GM21360 (cell line): ENCODE measurements around the gene ASS1.

Experiments
- ATAC-seq: cut with Tn5 transposase; IDR thresholded peaks from one replicate; pipeline ENCODE4 v1.9.1; 2021; ENCODE audit warnings: mild to moderate bottlenecking, moderate library complexity; ENCODE audit not compliant: unreplicated experiment

ASS1 gene

GRCh38 chr9:130493021-130493420 lies 48.3 kb downstream of the ASS1 start:
- ATAC-seq = no peak

- ATAC-seq = no peak
Measured at GRCh38 chr9:130493476-130493875, 48.7 kb downstream of the ASS1 start.

DNA sequence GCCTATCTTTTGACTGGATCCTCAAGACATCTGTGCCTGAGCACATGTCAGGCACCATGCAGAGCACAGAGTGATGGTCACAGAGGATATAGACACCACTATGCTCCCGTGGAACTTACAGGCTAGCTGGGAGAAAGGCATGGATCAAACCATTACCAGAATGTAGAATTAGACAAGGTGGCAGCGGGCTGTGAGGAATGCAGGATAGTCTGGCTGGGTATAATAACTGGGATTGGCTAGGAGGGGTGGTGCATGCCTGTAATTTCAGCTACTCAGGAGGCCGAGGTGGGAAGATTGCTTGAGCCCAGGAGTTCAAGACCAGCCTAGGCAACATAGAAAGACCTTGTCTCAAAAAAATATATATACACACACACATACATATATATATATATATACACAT lies 50.3 kb downstream of the ASS1 start:
- no peak for ATAC-seq

- ATAC-seq = no peak
Measured at GRCh38 chr9:130497139-130497538, 52.4 kb downstream of the ASS1 start.

DNA sequence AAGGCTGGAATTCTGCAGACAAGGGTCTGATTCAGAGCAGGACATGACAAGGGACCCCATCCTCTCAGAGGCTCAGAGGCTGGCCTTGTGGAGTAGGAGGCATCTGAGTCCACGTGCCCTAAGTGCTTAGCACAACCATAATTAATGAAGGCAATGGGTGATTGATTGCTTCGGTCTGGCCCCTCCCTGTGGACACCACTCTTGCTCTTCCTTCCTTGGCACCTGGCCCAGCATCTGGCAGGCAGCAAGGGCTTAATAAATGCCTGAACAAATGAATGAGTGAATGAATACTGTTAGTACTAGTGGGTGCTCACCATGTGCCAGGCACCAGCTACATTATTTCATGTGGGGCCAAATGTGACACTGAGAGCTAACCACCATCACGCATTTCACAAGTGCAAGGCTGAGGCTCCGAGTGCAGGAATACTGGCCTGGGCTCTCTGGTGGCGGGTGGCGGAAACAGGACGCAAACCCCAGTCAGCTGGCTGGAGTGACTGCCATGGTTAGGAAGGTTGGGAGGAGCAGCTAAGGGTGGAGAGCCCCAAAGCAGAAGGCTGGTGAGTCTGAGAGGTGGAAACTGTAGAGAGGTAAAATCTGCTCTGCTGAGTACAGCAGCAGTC lies 53.6 kb downstream of the ASS1 start:
- no peak for ATAC-seq

DNA sequence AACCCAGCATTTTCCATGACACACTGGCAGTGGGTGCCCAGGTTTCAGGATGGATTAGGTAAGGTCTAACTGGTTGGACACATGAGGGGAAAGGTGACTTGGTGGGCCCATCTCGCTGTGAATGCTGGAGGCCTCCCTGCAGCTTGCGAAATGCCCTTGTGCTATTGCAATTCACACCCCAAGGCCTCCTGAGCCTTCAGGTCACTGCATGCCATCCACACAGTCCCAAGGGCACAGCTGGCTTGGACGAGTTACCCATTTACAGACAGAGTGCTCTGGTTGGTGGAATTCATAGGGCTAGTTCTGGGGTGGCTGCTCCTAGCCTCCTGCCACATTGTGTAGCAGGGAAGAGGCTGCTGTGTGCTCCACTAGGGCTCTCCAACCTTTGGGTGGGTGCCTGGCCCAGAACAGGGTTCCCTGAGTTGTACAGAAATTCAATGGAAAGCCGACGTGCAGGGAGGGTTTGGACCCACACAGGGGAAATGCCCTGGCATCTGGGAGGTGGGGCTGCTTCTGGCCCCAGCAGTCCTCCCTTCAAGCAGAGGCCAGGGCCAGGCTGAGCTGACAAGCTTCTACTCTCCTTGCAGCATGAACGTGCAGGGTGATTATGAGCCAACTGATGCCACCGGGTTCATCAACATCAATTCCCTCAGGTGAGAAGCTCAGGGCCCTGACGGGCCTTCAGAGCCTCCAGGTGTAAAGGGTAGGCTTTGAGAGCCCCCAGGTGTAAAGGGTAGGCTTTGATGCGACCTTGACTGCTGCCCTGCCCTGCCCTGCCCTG lies 54.3 kb downstream of the ASS1 start:
- no peak for ATAC-seq

DNA sequence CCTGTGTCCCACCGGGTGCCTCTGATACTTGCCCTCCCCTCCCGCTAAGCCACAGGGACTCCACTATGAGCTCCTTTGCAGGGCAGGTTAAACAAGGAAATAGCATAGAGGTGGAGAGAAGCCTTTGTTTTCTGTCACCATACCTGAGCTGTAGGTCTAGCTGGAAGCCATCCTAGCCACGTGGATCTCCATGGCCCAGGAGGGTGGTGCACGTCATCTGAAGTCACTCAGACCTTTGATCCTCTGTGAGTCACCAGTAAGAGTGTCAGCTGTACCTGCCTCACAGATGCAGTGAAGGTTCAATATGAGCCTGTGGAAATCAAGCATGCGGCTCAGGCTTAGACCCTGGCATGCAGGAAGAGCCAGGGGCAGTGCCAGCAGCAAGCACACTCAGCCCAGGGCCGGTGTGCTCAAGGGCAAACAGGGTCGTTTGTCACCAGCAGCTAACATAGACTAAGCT lies 55.1 kb downstream of the ASS1 start:
- ATAC-seq = no peak

DNA sequence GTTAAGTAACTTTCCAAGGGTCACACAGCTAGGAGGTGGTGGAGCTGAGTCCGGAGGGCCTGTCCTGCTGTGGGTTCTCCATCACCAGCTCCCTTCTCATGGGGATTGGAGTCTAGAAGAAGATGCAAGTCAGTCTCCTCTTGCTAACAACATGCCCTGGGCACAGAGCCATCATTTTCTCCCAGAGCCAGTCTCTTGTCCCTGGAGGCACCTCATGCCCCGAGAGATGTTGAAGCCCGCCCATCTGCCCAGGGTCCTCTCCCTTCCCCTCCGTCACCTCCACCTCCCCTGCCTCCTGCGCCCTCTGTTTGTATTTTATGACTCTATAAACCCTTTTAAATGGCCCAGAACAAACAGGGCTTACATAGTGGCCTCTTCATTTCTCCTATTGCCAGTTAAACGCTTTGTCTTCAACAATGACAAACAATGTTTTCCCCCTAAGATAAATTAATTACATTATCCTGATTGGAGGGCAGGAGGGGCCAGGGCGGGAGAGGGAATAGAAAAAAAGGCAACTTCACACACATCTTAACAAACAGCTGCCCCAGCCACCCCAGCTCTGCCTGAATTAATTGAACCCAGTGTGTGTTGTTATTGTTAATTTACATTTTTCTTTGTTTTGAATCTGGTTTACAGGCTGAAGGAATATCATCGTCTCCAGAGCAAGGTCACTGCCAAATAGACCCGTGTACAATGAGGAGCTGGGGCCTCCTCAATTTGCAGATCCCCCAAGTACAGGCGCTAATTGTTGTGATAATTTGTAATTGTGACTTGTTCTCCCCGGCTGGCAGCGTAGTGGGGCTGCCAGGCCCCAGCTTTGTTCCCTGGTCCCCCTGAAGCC lies 55.8 kb downstream of the ASS1 start:
- no peak for ATAC-seq

GRCh38 chr9:130501639-130502038 lies 56.9 kb downstream of the ASS1 start:
- ATAC-seq = no peak

DNA sequence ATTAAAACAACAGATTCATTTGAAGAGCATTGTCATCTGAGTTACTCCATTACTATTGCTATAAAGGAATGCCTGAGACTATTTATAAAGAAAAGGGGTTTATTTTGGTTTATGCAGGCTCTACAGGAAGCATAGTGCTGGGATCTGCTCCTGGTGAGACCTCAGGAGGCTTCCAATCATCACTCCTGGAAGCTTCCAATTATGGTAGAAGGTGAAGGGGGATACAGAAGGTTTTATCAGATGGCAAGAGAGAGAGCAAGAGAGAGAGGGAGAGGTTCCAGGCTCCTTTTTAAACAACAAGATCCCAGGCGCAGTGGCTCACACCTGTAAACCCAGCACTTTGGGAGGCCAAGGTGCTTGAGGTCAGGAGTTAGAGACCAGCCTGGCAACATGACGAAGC lies 63.5 kb downstream of the ASS1 start:
- no peak for ATAC-seq

DNA sequence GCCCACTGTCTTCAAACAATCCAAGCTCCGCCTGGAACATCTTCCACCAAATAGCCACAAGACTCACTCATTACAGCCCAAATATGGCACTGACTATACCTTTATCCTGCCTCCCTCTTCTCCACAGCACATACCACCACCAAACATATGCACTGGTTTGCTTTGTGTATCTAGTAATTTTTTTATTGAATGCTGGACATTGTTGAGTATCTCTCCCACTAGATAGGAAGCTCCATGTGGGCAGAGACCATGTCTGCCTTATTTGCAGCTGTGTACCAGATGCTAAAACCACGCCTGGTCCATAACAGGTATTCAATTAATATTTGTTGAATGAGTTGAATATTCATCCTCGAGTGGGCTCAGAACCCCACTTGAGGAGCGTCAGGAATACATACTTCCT lies 67.4 kb downstream of the ASS1 start:
- ATAC-seq = no peak

DNA sequence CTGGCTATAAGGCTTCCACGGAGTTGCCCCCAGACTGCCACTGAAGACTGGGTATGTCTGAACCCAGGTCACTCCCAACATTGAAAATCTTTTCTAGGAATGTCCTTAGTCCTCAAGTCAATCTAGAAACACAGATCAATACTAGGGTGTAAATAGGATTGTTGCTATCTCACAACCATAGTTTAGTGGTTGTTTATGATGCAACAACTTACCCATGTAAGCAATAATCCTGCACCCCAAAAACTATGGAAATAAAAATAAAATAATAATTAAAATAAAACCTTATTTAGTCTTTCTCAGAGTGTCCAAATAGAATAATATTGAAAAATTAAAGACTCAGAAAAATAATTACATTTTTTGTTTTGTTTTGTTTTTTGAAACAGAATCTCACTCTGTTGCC lies 68.3 kb downstream of the ASS1 start:
- no peak for ATAC-seq

GRCh38 chr9:130518233-130518632 lies 73.5 kb downstream of the ASS1 start:
- ATAC-seq = no peak

DNA sequence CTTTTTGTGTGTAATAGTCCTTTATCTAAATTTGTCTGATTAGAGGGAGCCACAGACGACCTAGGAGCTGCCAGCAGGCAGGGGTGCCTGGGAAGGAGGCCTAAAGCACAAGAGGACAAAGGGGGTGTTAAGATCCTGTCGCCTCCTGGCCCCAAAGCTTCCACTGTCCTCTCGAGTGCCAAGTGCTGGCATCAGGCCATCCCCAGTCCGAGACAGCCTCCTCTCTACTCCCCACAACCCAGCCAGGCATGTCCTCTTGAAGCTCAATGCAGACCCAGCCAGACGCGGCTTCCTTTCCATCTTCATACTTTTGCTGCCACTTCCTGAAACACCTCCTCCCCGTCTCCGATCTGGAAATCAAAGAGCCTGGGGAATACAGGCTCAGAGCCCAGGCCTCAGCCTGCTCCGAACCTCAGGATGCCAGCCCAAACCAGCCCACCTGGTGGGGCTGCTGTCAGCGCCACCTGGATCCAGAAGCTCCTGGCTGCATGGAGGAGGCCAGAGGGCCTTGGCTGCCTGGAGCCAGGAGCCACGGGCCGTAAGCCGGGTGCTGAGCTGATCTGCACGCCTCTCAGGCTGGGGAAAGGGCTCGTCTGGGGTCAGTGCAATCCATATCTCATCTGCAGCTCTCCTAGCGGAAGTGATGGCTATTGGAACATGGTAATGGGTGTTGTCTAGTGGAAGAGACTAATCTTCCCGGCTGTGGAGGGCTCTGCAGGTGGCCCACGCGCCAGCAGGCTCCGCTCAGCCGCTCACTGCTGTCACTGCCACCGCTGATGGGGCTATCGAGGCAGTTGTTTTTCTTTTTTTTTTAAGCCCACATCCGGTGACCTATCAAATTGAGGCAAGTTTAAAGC lies 74.4 kb downstream of the ASS1 start:
- no peak for ATAC-seq

- no peak for ATAC-seq
Measured at GRCh38 chr9:130519927-130520326, 75.2 kb downstream of the ASS1 start.

DNA sequence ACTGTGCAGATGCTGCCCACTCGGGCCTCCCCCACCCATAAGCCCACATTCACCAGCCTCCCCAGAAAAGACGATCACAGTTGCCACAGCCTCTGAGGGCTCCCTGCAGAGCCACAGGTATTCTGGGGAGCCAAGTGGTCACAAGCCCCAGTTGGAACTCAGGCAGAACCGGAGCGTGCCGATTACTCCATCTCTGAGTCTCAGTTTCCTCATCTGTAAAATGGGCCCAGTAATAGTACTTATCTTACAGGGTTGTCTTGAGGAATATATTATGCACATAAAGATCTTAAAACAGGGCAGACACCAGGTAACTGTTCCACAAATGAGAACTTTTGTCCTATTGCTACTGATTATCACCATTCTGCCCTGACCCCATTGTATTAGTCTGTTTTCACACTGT lies 77.0 kb downstream of the ASS1 start:
- ATAC-seq = no peak

GRCh38 chr9:130522233-130522808 lies 77.6 kb downstream of the ASS1 start:
- no peak for ATAC-seq

- ATAC-seq = no peak
Measured at GRCh38 chr9:130523921-130524320, 79.2 kb downstream of the ASS1 start.

GRCh38 chr9:130526193-130526853 lies 81.6 kb downstream of the ASS1 start:
- no peak for ATAC-seq
